ELR (cell line): Measurements from ENCODE around the gene MYH14.
A peak's percentile ranks its signal among the peaks of the same experiment; 100 is the strongest.
"Not testable (repeated sequence)": the region's sequence is repeated elsewhere in the genome, so short reads cannot be mapped to it uniquely, and the experiment has no call there.

ENCODE experiments used
- DNase-seq: peaks from one replicate; pipeline ENCODE4 v3.0.0-alpha.2; 2015; ENCODE audit warnings: low read depth

Gene MYH14

GRCh38 chr19:50333235-50333736 lies 129.9 kb downstream of the MYH14 start:
- peak; percentile 46 for DNase-seq

GRCh38 chr19:50333737-50334617 lies 130.6 kb downstream of the MYH14 start:
- peak; percentile 16 for DNase-seq

GRCh38 chr19:50334741-50335421 lies 131.5 kb downstream of the MYH14 start:
- no peak for DNase-seq

GRCh38 chr19:50337031-50337430 lies 133.6 kb downstream of the MYH14 start:
- not testable (repeated sequence) for DNase-seq

- no peak for DNase-seq
Observed at GRCh38 chr19:50340331-50340730, 136.9 kb downstream of the MYH14 start.

GRCh38 chr19:50341091-50341564 lies 137.7 kb downstream of the MYH14 start:
- DNase-seq, result no peak

GRCh38 chr19:50344661-50345318 lies 141.4 kb downstream of the MYH14 start:
- DNase-seq, result no peak

- not testable (repeated sequence) for DNase-seq
Observed at GRCh38 chr19:50347089-50347581, 143.7 kb downstream of the MYH14 start.

GRCh38 chr19:50349277-50350057 lies 146.0 kb downstream of the MYH14 start:
- no peak for DNase-seq

GRCh38 chr19:50352242-50352641 lies 148.8 kb downstream of the MYH14 start:
- DNase-seq, result no peak

GRCh38 chr19:50353487-50353880 lies 150.1 kb downstream of the MYH14 start:
- DNase-seq, result not testable (repeated sequence)

GRCh38 chr19:50356691-50357177 lies 153.3 kb downstream of the MYH14 start:
- DNase-seq, result no peak

- peak; percentile 50 for DNase-seq
Observed at GRCh38 chr19:50357178-50358100, 154.0 kb downstream of the MYH14 start.

GRCh38 chr19:50358483-50359327 lies 155.3 kb downstream of the MYH14 start:
- DNase-seq, result no peak

GRCh38 chr19:50359328-50359818 lies 156.0 kb downstream of the MYH14 start:
- DNase-seq, result no peak
